HG03439 (cell line): Measurements from ENCODE around the gene LYZL4.

Experiments used
- ATAC-seq: cut with Tn5 transposase; IDR thresholded peaks from one replicate; pipeline ENCODE4 v1.9.1; 2021; ENCODE audit warnings: mild to moderate bottlenecking, moderate library complexity; ENCODE audit not compliant: unreplicated experiment

LYZL4 gene

DNA sequence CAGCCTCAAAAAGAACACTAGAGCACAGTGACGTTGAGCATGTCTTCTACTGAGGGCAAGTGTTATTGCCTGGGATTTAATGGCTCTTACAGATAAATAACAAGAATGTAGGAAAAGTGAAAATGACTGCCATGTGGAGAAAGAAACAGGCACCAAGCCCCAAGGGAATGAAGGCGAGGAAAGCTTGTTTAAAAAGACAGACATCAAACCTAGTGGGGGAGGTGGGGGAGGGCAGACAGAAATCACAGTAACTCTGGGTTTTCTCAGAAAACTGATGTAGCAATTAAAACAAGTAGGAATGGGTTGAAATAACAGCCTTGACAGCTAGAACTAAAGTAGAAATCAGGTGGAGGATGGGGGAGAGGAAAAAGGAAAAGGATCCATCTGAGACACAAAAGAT lies 18.4 kb upstream of the LYZL4 start:
- no peak for ATAC-seq

DNA sequence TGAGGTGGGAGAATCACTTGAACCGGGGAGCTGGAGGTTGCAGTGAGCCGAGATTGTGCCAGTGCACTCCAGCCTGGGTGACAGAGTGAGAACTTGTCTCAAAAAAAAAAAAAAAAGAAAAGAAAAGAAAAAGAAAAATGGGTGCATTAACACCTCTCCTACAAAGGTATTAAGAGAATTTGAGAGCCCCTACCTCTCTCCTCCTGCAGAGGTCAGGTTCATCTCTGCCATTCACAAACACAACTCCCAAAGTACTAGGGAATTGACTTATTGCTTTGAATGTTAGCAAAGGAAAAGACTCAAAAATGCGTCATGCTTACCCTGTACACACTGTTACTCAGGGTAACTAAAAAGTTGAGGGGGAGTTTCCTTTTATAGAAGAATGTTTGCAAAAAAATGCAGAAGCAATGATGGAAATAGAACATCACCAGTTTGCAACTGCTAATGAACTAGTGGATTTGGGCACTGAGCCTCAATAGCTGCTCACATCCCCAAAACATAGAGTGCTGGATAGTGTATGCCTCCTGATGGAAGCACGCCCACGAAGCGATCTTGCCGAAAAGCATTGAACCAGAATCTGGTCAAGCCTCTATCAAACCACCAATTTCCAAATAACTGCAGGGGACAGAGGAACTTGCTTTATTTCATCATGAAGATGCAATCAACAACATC lies 15.5 kb upstream of the LYZL4 start:
- ATAC-seq = no peak

DNA sequence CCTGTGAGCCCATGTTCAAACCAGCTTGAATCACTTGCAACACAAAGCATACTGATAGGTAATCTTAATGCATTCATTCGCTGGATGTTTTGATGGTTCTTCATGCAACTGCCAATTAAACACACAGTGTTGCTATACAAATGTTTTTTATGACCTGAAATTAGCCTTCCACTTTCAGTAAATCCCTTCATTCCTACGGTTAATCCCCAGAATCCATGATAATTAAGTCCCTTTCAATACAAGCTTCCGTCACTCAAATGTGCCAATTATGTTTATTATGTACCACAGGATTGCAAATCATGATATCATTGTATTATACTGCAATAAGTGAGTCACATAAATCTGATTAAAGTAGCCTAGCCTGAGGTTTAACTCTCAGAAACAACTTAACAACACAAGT lies 14.5 kb upstream of the LYZL4 start:
- no peak for ATAC-seq

DNA sequence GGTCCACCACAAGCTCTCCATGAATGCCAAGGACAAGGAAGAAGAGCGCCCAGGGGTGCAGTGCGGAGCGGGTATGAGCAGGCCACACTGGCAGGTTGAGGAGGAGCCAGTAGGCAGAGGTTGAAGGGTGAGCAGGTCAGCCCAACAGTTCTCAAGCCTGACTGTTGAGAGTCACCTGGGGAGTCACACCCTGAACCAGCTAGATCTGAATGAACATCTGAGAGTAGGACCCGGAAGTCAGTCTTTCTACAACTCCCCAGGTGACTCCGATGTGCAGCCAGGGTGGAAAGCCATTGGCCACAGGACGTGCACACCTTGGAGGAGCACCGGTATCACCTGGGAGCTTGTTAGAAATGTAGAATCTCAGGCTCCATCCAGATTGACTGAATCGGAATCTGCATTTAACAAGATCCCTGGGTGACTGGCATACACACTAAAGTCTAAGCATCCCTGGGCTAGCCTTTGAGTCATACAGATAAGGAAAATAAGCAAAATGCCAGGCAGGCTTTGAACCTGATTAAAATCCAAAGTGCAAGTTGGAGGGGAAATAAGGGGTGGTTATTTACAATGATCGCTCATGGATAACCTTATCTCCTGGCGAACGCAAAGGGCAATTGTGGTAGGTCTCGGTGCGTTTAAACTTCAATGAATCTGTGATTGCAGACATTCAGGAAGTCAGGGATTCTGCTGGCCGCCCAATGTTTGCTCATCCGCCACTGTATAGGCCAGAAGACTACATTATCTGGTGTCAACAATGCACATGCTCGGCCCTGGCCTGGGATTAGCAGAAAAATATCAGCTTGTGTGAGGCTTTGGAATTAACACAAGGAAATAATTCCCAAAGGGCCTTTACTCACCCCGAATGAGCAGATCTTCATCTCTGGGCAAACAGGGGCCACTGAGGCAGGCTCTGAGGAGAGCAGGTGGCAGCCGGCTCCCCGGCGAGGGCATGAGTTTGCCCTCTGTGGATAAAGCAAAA lies 11.7 kb upstream of the LYZL4 start:
- no peak for ATAC-seq

DNA sequence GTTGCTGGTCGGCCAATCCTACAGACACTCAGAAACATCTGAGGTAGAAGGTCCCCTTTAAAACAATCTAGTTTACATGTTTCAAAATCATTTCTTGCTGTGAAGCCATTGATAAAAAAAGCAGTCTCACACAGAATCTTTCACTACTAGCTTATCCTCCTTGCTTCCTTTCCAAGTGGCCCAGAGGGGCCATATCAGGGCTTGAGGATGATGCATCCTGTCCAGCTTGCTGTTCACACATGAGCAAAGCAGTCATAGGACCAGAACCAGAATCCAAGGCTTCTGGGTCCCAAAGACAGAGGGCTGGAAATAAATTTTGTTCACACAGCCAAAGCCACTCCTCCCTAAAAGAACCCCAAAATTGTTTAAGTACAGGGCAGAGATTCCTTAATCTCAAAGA lies 9.2 kb upstream of the LYZL4 start:
- ATAC-seq = no peak

DNA sequence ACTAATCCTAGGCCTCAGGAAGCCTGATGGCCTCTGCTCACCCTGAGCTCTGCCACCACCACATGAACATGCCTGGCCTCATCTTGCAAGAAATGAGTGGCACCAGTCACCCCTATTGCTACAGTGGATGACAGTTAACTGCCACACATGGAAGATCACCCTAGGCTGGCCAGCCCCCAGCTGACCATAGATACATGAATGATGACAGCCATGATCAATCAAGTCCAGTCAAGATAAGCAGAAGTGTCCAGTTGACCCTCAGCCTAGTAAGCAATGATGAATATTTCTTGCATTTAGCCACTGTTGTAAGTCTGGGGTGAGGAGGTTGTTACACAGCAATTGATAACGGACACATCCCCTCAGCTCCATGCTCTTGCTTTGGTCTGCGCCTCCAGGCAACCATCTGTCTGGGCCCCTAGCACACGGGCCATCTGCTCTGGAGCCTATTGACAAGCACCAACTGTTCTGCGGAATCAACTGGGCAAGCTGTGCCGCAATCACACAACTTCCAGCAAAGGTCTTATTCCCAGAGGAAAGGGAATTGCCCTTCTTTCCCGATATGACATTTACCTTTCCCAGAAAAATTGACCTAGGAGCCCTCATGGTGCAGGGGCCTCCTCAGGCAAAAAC lies 2.2 kb upstream of the LYZL4 start:
- no peak for ATAC-seq

DNA sequence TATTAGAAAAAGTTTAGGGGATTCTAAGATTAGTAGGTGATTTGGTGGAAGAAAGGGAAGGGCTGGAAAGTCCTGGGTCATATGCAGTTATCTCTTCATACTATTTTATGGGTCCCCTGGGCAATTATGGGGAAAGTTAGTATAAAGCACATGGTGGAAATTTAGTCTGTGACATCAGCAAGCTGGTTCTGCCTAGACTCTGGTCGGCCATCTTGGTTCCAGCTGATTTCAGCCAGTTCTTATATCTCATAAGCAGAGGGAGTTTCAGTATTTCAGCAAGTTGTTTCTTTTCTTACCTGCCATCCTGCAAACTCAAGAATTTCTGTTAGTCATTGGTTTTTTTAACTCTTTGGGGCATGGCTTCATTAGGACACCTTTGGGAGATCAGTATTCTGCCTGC lies 1.0 kb upstream of the LYZL4 start:
- no peak for ATAC-seq

DNA sequence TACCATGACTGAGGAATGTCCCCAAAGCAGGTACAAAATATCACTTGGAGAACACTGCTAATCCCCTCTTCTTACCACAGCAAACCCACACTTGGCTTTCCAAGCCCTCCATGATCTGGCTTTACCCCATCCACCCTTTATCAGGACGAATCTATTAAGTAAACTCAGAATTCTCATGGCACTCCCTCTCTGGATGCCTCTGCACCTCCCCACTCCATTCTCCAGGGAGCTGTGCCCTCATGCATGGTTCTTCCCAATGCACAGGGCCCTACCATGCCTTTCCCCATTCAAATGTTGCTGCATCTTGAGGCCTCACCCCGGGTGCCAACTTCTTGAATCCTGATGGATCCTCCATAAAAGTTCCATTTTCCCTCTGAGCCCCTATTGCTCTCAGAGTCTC lies 2.3 kb downstream of the LYZL4 start:
- no peak for ATAC-seq

DNA sequence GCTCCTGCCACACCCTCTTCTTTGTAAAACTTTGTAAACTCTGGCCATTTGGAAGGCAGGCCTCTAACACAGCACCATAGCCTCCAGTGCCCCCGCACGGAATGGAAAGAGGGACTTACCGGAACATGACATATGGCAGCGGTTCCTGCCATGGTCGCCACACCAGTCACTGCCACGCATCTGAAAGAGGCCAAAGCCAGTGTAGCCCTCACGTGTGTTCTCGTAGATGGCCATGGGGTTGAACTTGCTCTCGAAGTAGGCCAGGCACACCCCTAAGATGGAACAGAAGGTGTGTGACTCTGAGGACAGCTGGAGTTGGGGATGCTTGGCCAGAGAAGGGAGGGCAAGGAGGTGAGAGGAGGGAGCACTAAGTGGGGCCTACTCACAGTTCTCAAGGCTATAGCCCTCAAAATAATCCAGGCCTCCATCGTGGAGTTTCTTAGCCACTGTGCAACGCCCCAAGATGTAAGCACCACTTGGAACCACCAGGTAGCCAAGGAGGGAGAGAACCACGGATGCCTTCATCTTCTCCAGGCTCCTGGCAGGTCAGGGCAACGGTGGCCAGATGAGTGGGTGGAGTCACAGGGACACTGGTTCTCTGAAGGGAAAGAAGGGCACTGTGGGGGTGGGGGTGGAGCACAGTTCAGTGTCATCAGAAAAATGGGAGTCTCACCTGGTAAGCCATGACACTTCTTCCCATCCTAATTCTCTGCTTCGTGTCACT lies 3.5 kb downstream of the LYZL4 start:
- no peak for ATAC-seq

DNA sequence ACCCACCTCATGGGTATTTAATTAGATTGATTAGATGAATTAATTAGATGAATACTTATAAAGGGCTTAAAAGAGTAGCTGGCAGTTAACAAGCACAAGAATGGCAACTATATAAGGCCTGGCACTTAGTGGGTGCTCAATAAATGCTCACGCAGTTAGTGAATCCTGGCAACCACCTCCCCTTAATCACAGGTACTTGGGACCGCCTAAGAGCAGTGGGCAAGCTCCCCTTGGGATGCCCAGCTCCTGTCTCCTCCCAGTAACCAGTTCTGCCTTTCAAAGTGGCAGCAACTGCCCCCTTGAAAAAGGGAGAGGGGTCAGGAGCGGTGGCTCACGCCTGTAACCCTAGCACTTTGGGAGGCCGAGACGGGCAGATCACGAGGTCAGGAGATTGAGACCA lies 4.6 kb downstream of the LYZL4 start:
- no peak for ATAC-seq

DNA sequence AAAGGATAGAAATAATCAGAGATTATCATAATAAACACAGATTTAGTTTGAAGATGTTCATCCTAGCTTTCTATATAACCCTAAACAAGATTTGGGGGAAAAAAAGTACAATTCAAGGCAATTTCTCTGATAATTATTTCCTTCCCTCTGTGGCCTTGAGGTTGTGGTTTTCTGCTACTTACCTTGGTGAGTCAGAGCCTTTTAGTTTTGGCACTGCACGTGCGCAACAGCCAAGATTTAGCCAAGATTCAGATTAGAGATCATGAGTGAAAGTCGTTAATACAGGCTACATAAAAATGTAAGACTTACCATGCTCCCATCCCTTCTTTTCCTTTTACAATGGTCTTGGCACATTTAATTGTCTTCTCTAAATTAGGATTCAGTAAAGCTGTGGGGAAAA lies 6.7 kb downstream of the LYZL4 start:
- ATAC-seq = no peak

DNA sequence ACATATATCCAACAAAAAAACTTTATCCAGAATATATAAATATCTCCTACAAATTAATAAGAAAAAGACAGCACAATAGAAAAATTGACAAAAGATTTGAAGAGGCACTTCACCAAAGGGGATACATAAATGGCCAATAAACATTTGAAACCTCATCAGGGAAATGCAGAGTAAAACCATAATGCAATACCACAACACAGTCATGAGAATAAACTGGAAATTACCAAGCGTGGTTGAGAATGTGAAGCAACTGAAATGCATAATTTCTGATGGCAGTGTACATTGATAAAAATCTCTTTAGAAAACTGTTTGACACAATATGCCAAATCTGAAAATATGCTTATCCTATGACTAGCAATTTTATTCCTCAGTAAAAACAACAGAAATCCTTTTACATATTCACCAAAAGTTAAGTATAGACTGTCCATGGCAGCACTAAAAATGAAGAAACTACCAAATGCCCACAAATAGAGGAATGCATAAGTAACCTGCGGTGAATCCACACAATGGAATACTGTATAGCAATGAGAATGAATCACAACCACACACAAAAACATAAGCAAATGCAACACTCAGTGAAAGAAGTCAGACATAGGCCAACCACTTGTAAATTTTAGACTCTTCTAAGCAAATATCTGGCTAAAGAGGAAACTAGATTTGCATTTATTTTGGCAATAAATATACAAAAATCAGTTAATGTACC lies 7.9 kb downstream of the LYZL4 start:
- ATAC-seq = no peak

DNA sequence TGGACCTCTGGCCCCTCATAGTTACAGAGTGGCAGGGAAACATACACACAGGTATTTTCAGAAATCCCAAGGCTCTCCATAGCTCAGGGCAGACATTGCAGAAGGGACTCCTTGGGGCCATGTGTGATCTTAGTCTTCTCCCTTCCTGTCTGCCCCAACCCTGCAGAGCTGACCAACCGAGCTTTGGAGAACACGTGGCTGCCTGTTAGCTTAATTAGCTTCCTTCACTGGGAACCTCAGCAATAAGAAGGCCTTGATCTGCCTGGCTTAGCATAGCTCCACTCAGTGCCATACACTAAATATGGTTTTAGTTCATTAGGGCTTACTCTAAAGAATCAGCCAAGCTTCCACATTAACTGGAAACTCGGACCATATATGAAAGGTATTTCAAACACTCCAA lies 12.3 kb downstream of the LYZL4 start:
- no peak for ATAC-seq

DNA sequence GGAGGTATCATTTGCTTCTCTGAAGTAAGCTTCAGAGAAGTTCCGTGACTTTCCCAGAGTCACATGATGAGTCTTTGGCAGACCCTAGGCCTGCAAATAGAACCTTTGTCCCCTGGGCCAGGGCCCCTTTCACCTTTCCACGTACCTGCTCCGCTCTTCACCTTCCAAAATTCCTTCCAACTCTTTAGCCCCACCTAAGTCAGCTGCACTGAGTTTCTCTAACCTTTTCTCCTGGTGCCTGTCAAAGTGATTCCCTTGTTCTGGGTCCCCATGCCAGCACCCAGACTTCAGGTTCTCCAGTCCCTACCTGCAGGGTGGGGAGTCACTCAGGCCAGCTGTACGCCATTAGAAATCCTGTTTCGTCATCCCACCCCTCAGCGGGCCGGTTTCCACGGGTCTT lies 12.8 kb downstream of the LYZL4 start:
- ATAC-seq = no peak

DNA sequence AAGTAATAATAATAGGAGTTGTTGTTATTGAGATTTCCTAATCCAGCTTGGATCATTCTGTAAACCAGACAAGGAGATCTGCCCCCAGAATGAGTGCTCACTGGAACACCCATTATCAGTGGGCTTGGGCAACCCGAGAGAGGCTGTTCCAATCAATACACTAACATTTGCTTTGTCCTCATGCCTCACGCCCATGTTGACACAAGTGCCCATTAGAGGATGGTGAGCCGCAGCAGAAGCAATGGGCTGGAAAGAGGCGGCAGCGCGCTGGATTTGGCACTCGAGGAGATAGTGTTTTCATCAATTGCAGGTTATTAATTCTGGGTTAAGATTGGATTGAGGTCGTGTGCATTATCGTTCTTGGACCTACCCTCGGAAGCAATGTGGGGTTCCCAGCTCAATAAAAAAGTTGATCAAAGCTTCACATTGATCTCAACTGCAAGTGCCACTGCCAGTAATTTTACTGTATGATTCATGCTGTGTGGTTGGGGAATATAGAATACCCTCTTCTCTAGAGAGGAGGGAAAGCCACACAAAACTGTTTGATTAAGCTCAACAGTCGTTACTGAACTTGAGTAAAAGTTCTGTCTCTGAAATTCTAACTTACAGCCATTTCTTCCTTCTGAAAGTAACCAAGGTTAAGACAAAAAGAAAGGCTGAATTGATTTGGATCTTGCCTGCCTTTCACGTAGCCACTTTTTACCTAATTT lies 15.7 kb downstream of the LYZL4 start:
- no peak for ATAC-seq

DNA sequence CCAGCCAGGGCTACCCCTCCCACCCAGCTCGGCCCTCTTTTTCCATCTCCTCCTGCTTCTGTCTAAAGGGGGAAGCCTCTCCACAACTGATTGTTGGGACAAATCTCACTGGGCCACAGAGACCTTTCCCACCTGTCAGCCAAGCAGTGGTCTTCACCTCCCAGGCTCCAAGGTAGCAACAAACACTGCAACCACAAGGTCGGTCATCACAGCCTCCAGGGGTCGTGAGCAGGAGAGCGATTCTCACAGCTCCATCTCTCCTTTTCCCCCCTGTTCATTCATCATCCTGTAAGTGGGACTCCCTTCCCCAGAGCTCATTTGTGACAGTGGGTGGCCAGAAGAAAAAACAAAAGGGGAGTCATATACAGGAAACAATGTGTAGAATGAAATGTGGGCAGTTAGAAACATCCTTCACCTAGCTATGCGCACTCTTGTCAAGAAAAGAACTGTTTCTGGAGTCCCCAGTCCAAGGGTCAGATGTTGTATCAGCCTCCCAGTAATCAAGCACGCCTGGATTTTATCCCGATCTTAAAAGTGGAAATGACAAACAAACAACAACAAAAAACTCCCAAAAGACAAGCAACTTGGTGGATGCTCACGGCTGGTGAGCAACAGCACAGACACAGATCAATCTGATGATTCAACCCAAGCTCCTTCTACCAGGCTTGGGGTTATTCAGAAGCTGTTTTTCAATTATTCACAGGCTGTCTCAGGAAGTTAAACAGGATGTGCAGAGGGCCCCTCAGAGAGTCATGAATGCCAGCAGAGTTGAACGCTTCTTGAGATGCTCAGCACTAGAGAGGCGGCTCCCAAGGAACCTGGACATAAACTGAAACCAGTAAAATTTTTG lies 22.4 kb downstream of the LYZL4 start:
- ATAC-seq = no peak

DNA sequence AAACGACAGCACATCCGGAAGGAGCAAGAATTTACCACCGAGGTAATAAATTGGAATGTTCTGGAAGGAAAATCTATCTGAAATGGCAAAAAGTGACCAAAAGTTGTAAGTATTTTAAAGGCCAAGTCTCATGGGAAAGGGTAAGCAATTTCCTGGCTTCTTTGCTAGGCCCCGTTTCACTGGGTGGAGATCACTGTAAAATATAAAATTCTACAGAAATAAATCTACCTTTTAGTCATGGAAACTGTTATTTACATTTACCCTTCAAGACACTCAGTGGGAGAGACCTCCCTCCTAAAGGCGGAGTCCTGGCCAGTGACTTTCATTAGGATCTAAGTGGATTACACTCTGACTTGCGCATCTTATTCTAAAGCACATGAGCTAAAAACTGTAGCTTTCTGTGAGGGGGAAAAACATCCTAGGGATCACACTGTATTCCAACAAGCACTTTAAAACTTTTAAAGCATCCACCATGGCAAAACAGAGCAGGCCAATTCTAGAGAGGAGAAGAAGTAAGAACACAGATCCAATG lies 28.8 kb downstream of the LYZL4 start:
- ATAC-seq = no peak

DNA sequence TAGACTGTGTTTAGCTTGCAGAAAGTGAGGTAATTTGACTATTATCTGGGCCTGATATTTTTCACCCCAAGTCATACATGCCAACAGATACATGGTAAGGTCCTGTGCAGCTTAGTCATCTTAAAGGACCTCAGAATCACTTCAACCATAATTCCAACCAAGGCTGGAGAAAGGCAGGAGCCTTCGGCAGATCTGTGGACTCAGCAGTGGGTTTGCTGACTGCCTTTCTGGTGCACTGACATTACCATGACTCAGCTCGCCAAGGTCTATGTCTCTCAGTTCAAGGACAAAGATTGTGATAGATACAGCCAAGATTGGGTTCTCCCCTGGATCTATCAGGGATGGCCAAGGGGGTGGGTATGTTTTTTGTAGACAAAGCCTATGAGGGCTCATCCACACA lies 32.7 kb downstream of the LYZL4 start:
- no peak for ATAC-seq

DNA sequence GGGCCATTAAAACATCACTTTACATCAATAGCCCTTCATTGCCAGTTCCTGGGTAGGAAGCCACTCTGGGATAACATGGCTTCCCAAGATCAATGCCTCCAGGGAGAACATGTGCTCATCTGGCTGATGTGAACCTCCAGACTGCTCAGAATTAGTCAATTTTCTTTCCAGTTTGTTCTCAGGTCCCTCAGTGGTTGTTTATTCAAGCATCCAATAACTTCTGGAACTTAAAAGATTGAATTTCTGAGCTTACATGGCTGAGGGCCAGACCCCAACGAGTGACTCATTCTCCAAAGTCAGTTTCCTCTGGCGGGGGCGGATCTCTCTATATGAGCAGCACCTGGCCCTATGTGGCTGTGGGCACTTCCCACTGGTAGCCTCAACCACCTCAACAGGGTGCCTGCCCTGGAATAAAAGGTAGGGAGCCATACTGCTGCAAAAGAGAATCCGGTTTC lies 34.0 kb downstream of the LYZL4 start:
- ATAC-seq = no peak
